ENCODE results near the gene ERBIN. TPM values are rescaled to one million over a fixed set of nuclear protein-coding genes. Genes with fewer than 3 reads are reported as not detected.

Gene ERBIN
- total RNA-seq, 4 donors from 2014 or later, result 27.4 to 62.6 (median 48.6) TPM

DNA sequence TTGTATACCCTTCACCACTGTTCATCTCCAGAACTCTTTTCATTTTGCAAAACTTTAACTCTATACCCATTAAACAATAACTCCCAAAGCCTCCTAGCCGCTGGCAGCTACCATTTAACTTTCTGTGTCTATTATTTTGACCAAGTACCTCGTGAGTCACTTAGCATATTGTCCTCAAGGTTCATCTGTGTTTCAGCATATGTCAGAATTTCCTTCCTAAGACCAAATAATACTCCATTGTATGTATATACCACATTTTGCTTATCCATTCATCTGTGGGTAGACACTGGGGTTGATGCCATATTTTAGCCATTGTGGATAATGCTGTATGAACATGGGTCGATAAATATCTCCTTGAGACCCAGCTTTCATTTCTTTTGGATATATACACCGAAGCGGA, 17.4 kb downstream of the ERBIN start:
- Histone ChIP-seq H3K4me3 (no peak overlapping the region), H3K36me3 (no peaks in the 10 kb centered on the region), H3K27me3 (no peaks in the 10 kb centered on the region), H3K27ac (no peak overlapping the region), H3K4me1 (peaks cover 0 to 6% (median 0%) of the 10 kb centered on the region in 3 donors), H3K9me3 (no peaks in the 10 kb centered on the region)
- WGBS, 2 donors, result 94 to 95% methylated on average over 5 of the region's 5 CpGs
- TF ChIP-seq, protein P1, sequence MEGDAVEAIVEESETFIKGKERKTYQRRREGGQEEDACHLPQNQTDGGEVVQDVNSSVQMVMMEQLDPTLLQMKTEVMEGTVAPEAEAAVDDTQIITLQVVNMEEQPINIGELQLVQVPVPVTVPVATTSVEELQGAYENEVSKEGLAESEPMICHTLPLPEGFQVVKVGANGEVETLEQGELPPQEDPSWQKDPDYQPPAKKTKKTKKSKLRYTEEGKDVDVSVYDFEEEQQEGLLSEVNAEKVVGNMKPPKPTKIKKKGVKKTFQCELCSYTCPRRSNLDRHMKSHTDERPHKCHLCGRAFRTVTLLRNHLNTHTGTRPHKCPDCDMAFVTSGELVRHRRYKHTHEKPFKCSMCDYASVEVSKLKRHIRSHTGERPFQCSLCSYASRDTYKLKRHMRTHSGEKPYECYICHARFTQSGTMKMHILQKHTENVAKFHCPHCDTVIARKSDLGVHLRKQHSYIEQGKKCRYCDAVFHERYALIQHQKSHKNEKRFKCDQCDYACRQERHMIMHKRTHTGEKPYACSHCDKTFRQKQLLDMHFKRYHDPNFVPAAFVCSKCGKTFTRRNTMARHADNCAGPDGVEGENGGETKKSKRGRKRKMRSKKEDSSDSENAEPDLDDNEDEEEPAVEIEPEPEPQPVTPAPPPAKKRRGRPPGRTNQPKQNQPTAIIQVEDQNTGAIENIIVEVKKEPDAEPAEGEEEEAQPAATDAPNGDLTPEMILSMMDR (IDR thresholded peaks at IDR 0.05), result no peak
- no peak for TF ChIP-seq POLR2A (IDR thresholded peaks at IDR 0.05)
- no peak for DNase-seq
- intact Hi-C loops (cut with DNase I), result no loop called here

DNA sequence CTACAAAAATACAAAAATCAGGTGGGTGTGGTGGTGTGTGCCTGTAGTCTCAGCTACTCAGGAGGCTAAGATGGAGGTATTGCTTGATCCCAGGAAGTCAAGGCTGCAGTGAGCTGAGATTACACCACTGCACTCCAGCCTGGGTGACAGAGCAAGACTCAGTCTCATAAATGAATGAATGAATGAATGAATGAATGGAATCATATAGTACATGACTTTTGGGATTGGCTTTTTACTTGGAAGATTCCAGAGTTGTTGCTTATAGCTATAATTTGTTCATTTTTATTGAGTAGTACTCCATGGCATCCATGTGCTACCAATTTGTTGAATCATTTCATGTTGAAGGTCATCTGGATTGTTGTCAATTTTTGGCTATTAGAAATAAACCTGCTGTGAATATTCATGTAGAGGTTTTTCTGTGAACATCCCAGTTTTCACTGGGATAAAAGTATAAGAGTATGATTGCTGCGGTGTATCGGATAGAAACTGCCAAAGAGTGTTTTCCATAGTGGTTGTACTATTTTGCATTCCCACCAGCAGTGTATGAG, 19.9 kb downstream of the ERBIN start:
- no peaks in the 10 kb centered on the region for H3K9me3 ChIP-seq
- WGBS, 2 donors, result 92 to 98% methylated on average over 2 of the region's 2 CpGs

DNA sequence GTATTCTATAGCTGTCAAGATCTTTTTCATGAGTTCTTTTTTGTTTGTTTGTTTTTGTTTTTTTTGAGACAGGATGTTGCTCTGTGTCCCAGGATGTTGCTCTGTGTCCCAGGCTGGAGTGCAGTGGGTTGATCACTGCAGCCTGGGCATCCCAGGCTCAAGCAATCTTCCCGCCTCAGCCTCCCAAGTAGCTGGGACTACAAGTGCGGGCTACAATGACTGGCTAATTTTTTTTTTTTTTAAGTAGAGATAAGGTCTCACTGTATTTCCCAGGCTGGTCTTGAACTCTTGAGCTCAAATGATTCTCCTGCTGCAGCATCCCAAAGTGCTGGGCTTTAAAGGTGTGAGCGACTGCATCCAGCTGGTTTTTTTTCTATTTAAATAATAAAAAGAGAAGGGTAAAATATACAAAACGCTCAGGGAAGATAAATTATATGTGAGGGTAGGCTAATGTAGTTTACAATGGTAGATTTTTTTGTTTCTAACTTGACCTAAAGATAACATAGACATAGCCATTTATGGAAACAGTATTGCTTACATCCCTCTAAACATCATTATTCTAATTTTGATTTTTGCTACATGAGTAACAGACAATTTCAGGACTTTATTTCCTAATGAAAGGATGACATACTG, 21.9 kb downstream of the ERBIN start:
- H3K36me3 ChIP-seq, result no peaks in the 10 kb centered on the region
- H3K9me3 ChIP-seq, result no peaks in the 10 kb centered on the region
- intact Hi-C loops (cut with DNase I), result no loop called here
- H3K27me3 ChIP-seq, result no peaks in the 10 kb centered on the region
- WGBS, 2 donors, result 85 to 96% methylated on average over 4 of the region's 4 CpGs
- H3K4me1 ChIP-seq, result peaks cover 0 to 20% (median 0%) of the 10 kb centered on the region in 3 donors
- no peak overlapping the region for H3K27ac ChIP-seq
- H3K4me3 ChIP-seq, result no peak overlapping the region
- no peak for DNase-seq
- TF ChIP-seq, protein P1 (IDR thresholded peaks at IDR 0.05), result no peak
- TF ChIP-seq POLR2A (IDR thresholded peaks at IDR 0.05), result no peak

More for the DNA sequence above, 19.9 kb downstream of the ERBIN start:
- TF ChIP-seq, protein P1 (IDR thresholded peaks at IDR 0.05), result no peak
- TF ChIP-seq POLR2A (IDR thresholded peaks at IDR 0.05), result no peak
- intact Hi-C loops (cut with DNase I), result no loop called here
- Histone ChIP-seq H3K27me3 (no peaks in the 10 kb centered on the region), H3K27ac (no peak overlapping the region), H3K4me3 (no peak overlapping the region), H3K4me1 (peaks cover 0 to 17% (median 0%) of the 10 kb centered on the region in 3 donors), H3K36me3 (no peaks in the 10 kb centered on the region)
- DNase-seq, result no peak

DNA sequence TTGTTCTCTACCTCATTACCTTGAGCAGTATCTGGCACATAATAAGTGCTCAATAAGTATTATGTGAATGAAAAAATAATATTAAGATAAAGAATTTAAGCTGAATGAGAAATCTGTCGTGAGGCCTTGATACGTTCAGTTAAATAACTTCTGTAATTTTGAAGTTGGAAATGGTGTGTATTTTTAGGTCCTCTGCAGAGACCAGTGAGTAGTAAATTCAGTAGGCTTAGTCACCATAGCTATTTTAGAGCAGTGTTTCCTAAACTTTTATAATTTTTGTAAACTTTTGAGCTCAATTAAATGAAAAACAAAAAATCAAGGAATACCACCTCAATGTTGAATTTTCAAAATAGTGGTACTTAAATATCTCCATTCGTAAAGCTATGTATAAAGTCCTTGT, 25.0 kb downstream of the ERBIN start:
- WGBS, 2 donors, result 84 to 96% methylated on average over 3 of the region's 3 CpGs
- DNase-seq, result no peak
- no peak overlapping the region for H3K27ac ChIP-seq
- TF ChIP-seq POLR2A (IDR thresholded peaks at IDR 0.05), result no peak
- TF ChIP-seq, protein P1 (IDR thresholded peaks at IDR 0.05), result no peak
- intact Hi-C loops (cut with DNase I), result no loop called here
- H3K36me3 ChIP-seq, result no peaks in the 10 kb centered on the region
- no peaks in the 10 kb centered on the region for H3K27me3 ChIP-seq
- no peaks in the 10 kb centered on the region for H3K9me3 ChIP-seq
- peaks cover 0 to 44% (median 0%) of the 10 kb centered on the region in 3 donors for H3K4me1 ChIP-seq
- H3K4me3 ChIP-seq, result no peak overlapping the region

DNA sequence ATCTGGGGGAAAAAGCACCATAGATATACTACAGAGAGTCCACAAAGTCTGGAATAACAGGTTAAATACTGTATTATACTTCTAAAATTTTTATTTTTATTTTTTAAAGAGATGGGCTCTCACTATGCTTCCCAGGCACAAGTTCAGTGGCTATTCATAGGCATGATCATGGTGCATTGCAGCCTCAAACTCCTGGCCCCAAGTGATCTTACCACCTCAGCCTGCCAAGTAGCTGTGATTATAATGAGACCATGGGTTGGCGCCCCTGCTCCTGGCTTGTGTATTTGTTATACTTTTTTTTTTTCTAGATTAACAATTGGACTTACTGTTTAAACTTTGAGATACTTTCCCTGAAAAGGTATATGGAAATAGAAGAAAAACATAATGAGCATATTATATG, 25.9 kb downstream of the ERBIN start:
- Histone ChIP-seq H3K36me3 (no peaks in the 10 kb centered on the region), H3K27ac (no peak overlapping the region), H3K27me3 (no peaks in the 10 kb centered on the region), H3K9me3 (no peaks in the 10 kb centered on the region), H3K4me3 (no peak overlapping the region), H3K4me1 (peaks cover 0 to 44% (median 0%) of the 10 kb centered on the region in 3 donors)
- intact Hi-C loops (cut with DNase I), result no loop called here
- DNase-seq, result no peak
- TF ChIP-seq, protein P1 (IDR thresholded peaks at IDR 0.05), result no peak
- no peak for TF ChIP-seq POLR2A (IDR thresholded peaks at IDR 0.05)
- WGBS, 2 donors, result 77 to 82% methylated on average over 1 of the region's 1 CpG

Data from esophagus squamous epithelium (tissue), 5 donors.